Thyroid gland (tissue), 4 donors: ENCODE measurements around the gene HOMER3. TPM values are rescaled to one million over a fixed set of nuclear protein-coding genes. Genes with fewer than 3 reads are reported as not detected.

ENCODE experiments used
- DNase-seq, 2 donors: peaks; one replicate each; pipeline ENCODE4 v3.0.0-alpha.2; 2019
- H3K27ac ChIP-seq, 3 donors: fragments of 200-600 bp; sonication (generic); 1 replicate in 2 of 3; 2 replicates in 1 of 3; pipeline ENCODE4 v1.5.1; 2016 to 2019; ENCODE audit warnings: mild to moderate bottlenecking in 1 of 3, moderate library complexity in 1 of 3
- H3K27me3 ChIP-seq: fragments of 200-600 bp; sonication (generic); one replicate; pipeline ENCODE4 v1.5.1; 2019
- H3K36me3 ChIP-seq, 2 donors: fragments of 200-600 bp; sonication (generic); one replicate each; pipeline ENCODE4 v1.5.1; 2016 to 2019
- H3K4me1 ChIP-seq, 2 donors: fragments of 200-600 bp; sonication (generic); one replicate each; pipeline ENCODE4 v1.5.1; 2017 to 2019
- H3K4me3 ChIP-seq, 3 donors: fragments of 200-600 bp; sonication (generic); replicated peaks in 1 of 3; 1 replicate in 2 of 3; 2 replicates in 1 of 3; pipeline ENCODE4 v1.5.1; 2016; ENCODE audit warnings: mild to moderate bottlenecking in 1 of 3
- H3K9me3 ChIP-seq: fragments of 200-600 bp; sonication (generic); one replicate; pipeline ENCODE4 v1.5.1; 2017
- CTCF ChIP-seq, 6 experiments: fragments of 200-600 bp in 3 of 6; fragments of 450-650 bp in 3 of 6; sonication (generic) in 3 of 6; IDR thresholded peaks; one replicate each; pipeline ENCODE4 v1.5.1; 2016 to 2019; ENCODE audit warnings: antibody characterized with exemption in 6 of 6, mild to moderate bottlenecking in 2 of 6, inconsistent platforms in 1 of 6, moderate library complexity in 1 of 6
- POLR2A ChIP-seq, 2 donors: fragments of 450-650 bp; IDR thresholded peaks; one replicate each; pipeline ENCODE4 v1.6.1; 2017; ENCODE audit warnings: antibody characterized with exemption in 2 of 2, mild to moderate bottlenecking in 2 of 2, moderate library complexity in 1 of 2
- WGBS, 2 donors: methylation state at CpG; one replicate each; pipeline ENCODE4 v1.1.5; 2017; 5-methylcytosine and 5-hydroxymethylcytosine counted together
- intact Hi-C: fragments of 100-400 bp; cut with DNase I; formaldehyde crosslinking; loops from one replicate; pipeline ENCODE4 v1.15.1; 2023
- total RNA-seq, 4 donors: library from RNA; depleted of rRNA; stranded (reverse); fragments of >200 nt; gene quantifications; one replicate each; pipeline ENCODE4 v1.2.3, GENCODE V29; 2016

HOMER3 gene
- total RNA-seq, 4 donors from 2014 or later: 55.6 to 169 (median 63.4) TPM

GRCh38 chr19:18931316-18932162, 9.5 kb downstream of the HOMER3 start:
- H3K36me3 ChIP-seq: peaks cover 19 to 39% of the 10 kb centered on the region in 2 donors
- intact Hi-C loops: no loop called here
- no peak for DNase-seq
- no peak overlapping the region for H3K27ac ChIP-seq
- H3K27me3 ChIP-seq: no peaks in the 10 kb centered on the region
- WGBS, 2 donors: 90 to 94% methylated on average over 13 to 17 of the region's 34 CpGs
- TF ChIP-seq CTCF (IDR thresholded peaks at IDR 0.05) (no peak), POLR2A (IDR thresholded peaks at IDR 0.05) (no peak)
- H3K4me1 ChIP-seq: no peaks in the 10 kb centered on the region
- no peak overlapping the region for H3K4me3 ChIP-seq
- no peaks in the 10 kb centered on the region for H3K9me3 ChIP-seq

GRCh38 chr19:18929311-18929710, 11.7 kb downstream of the HOMER3 start:
- Histone ChIP-seq H3K4me3 (no peak overlapping the region), H3K27me3 (no peaks in the 10 kb centered on the region), H3K36me3 (peaks cover 28 to 57% of the 10 kb centered on the region in 2 donors), H3K9me3 (no peaks in the 10 kb centered on the region), H3K4me1 (no peaks in the 10 kb centered on the region), H3K27ac (no peak overlapping the region)
- TF ChIP-seq CTCF (IDR thresholded peaks at IDR 0.05) (no peak), POLR2A (IDR thresholded peaks at IDR 0.05) (no peak)
- DNase-seq: no peak
- intact Hi-C loops: no loop called here
- 95% methylated on average over 19 to 22 of the region's 25 CpGs for WGBS, 2 donors

GRCh38 chr19:18928018-18928805, 12.8 kb downstream of the HOMER3 start:
- no peak overlapping the region for H3K27ac ChIP-seq
- H3K9me3 ChIP-seq: no peaks in the 10 kb centered on the region
- H3K4me1 ChIP-seq: no peaks in the 10 kb centered on the region
- no peak for DNase-seq
- TF ChIP-seq CTCF (IDR thresholded peaks at IDR 0.05) (no peak), POLR2A (IDR thresholded peaks at IDR 0.05) (no peak)
- intact Hi-C loops: no loop called here
- no peak overlapping the region for H3K4me3 ChIP-seq
- peaks cover 38 to 59% of the 10 kb centered on the region in 2 donors for H3K36me3 ChIP-seq
- no peaks in the 10 kb centered on the region for H3K27me3 ChIP-seq
- WGBS, 2 donors: 93 to 95% methylated on average over 20 of the region's 26 CpGs

GRCh38 chr19:18924684-18925213, 16.3 kb downstream of the HOMER3 start:
- H3K27me3 ChIP-seq: no peaks in the 10 kb centered on the region

More at GRCh38 chr19:18924684-18925213, 16.3 kb downstream of the HOMER3 start:
- H3K4me3 ChIP-seq: no peak overlapping the region
- no peak overlapping the region for H3K27ac ChIP-seq
- TF ChIP-seq CTCF (IDR thresholded peaks at IDR 0.05): no peak
- no peak for TF ChIP-seq POLR2A (IDR thresholded peaks at IDR 0.05)
- no peak for DNase-seq
- no peaks in the 10 kb centered on the region for H3K9me3 ChIP-seq
- peaks cover 48 to 69% of the 10 kb centered on the region in 2 donors for H3K36me3 ChIP-seq
- intact Hi-C loops: no loop called here
- WGBS, 2 donors: 95 to 96% methylated on average over 15 of the region's 15 CpGs
- peaks cover 7 to 12% of the 10 kb centered on the region in 2 donors for H3K4me1 ChIP-seq
